HCT116 (cell line): ENCODE data around the gene TEX2. TPM values are rescaled to one million over a fixed set of nuclear protein-coding genes. Genes with fewer than 3 reads are reported as not detected.

ENCODE experiments used
- ATAC-seq: fragments of 200-7000 bp; cut with Tn5 transposase; 2 replicates; pipeline ENCODE4 v1.9.1; 2020; ENCODE audit warnings: mild to moderate bottlenecking, moderate library complexity
- BruUV-seq: library from RNA; stranded (reverse); fragments of 400-500 nt; replicated peaks from 2 replicates; lab custom pipeline; 2021; lab: Mats Ljungman, UMichigan
- CTCF ChIA-PET: fragments of 300-600 bp; sonication (Branson Sonifier 250); formaldehyde crosslinking; loops from one replicate; lab custom pipeline; 2021; ENCODE audit warnings: antibody characterized with exemption; lab: Charles Lee
- POLR2A ChIA-PET: fragments of 300-600, 350-600 bp; sonication (Branson Sonifier 250); formaldehyde crosslinking; loops from one replicate; lab custom pipeline; 2021; ENCODE audit warnings: antibody characterized with exemption; lab: Charles Lee
- RAD21 ChIA-PET, 2 experiments: fragments of 300-600 bp; sonication (Branson Sonifier 250); formaldehyde crosslinking; loops; one replicate each; lab custom pipeline; 2023; ENCODE audit warnings: low total read pairs in 2 of 2; ENCODE audit not compliant: uncharacterized antibody in 2 of 2, unreplicated experiment in 2 of 2, low non-redundant PET in 1 of 2; lab: Charles Lee
- DNase-seq: peaks from one replicate; pipeline ENCODE4 v3.0.0-alpha.2; 2010; ENCODE audit warnings: low read depth, low spot score
- H2AFZ ChIP-seq: fragments of 200-600 bp; shearing (Covaris generic), sonication (generic); 2 replicates; pipeline ENCODE4 v1.6.1; 2017; ENCODE audit warnings: low read depth, mixed run types, mixed read lengths, antibody characterized with exemption, low read length; ENCODE audit not compliant: poor library complexity, severe bottlenecking
- H3K27ac ChIP-seq: 2 replicates; pipeline ENCODE4 v1.5.1; 2012; ENCODE audit warnings: low read depth, low read length
- H3K27me3 ChIP-seq: fragments of 200-600 bp; sonication (generic); 2 replicates; pipeline ENCODE4 v1.6.1; 2016; ENCODE audit warnings: mixed run types, low read length, mixed read lengths; ENCODE audit not compliant: insufficient read depth
- H3K36me3 ChIP-seq, 2 experiments: fragments of 200-500 bp in 1 of 2; fragments of 200-600 bp in 1 of 2; sonication (Bioruptor generic) in 1 of 2; sonication (generic) in 1 of 2; 2 replicates each; pipeline versions ENCODE4 v1.5.1 to v1.6.1; 2014 to 2016; ENCODE audit warnings: low read length in 2 of 2, inconsistent platforms in 1 of 2, mixed read lengths in 1 of 2, mixed run types in 1 of 2; ENCODE audit not compliant: insufficient read depth in 2 of 2, control insufficient read depth in 1 of 2
- H3K4me1 ChIP-seq, 2 experiments: fragments of 200-600 bp in 1 of 2; sonication (generic) in 1 of 2; 2 replicates each; pipeline versions ENCODE4 v1.5.1 to v1.6.1; 2012 to 2017; ENCODE audit warnings: low read length in 2 of 2, inconsistent platforms in 1 of 2, mild to moderate bottlenecking in 1 of 2, mixed read lengths in 1 of 2, mixed run types in 1 of 2, moderate library complexity in 1 of 2; ENCODE audit not compliant: insufficient read depth in 2 of 2, control insufficient read depth in 1 of 2
- H3K4me2 ChIP-seq: fragments of 200-600 bp; sonication (generic); 2 replicates; pipeline ENCODE4 v1.6.1; 2017; ENCODE audit warnings: mixed run types, low read length, mixed read lengths
- H3K4me3 ChIP-seq, 2 experiments: fragments of 200-600 bp in 1 of 2; sonication (generic) in 1 of 2; replicated peaks in 1 of 2; 2 replicates each; pipeline ENCODE4 v1.5.1; 2011 to 2016; ENCODE audit warnings: low read length in 2 of 2, control low read depth in 1 of 2, low read depth in 1 of 2, mild to moderate bottlenecking in 1 of 2, mixed read lengths in 1 of 2, mixed run types in 1 of 2
- H3K79me2 ChIP-seq: fragments of 200-600 bp; sonication (generic); 2 replicates; pipeline ENCODE4 v1.6.1; 2017; ENCODE audit warnings: mild to moderate bottlenecking, mixed run types, low read length, moderate library complexity, mixed read lengths; ENCODE audit not compliant: insufficient read depth
- H3K9ac ChIP-seq: fragments of 200-600 bp; sonication (generic); 2 replicates; pipeline ENCODE4 v1.6.1; 2016; ENCODE audit warnings: low read length, mixed read lengths
- H3K9me2 ChIP-seq: fragments of 200-600 bp; sonication (generic), shearing (Covaris generic); 2 replicates; pipeline ENCODE4 v1.6.1; 2017; ENCODE audit warnings: mixed run types, mild to moderate bottlenecking, moderate library complexity; ENCODE audit not compliant: insufficient read depth
- H3K9me3 ChIP-seq, 2 experiments: fragments of 200-500 bp in 1 of 2; fragments of 200-600 bp in 1 of 2; sonication (Bioruptor generic) in 1 of 2; sonication (generic) in 1 of 2; 2 replicates each; pipeline ENCODE4 v1.6.1; 2014 to 2017; ENCODE audit warnings: low read length in 2 of 2, mixed read lengths in 2 of 2, inconsistent platforms in 1 of 2, low read depth in 1 of 2, mild to moderate bottlenecking in 1 of 2, mixed run types in 1 of 2, moderate library complexity in 1 of 2; ENCODE audit not compliant: control insufficient read depth in 1 of 2, insufficient read depth in 1 of 2
- H4K20me1 ChIP-seq: fragments of 200-600 bp; sonication (generic), shearing (Covaris generic); 2 replicates; pipeline ENCODE4 v1.6.1; 2017; ENCODE audit warnings: mixed run types, mild to moderate bottlenecking, moderate library complexity; ENCODE audit not compliant: insufficient read depth
- CBX3 ChIP-seq: IDR thresholded peaks from 2 replicates; pipeline ENCODE4 v1.6.1; 2012; ENCODE audit warnings: low read depth
- CEBPB ChIP-seq: IDR thresholded peaks from 2 replicates; pipeline ENCODE4 v1.6.1; 2012; ENCODE audit warnings: low read depth
- EGR1 ChIP-seq: IDR thresholded peaks from 2 replicates; pipeline ENCODE4 v1.6.1; 2012; ENCODE audit warnings: low read depth
- EZH2 ChIP-seq: fragments of 200-600 bp; sonication (generic); IDR thresholded peaks from 2 replicates; pipeline ENCODE4 v1.6.1; 2017; ENCODE audit warnings: antibody characterized with exemption, mixed run types
- EZH2phosphoT487 ChIP-seq: fragments of 200-600 bp; IDR thresholded peaks from 2 replicates; pipeline ENCODE4 v1.6.1; 2018; ENCODE audit warnings: antibody characterized with exemption, borderline replicate concordance
- FOSL1 ChIP-seq: IDR thresholded peaks from 2 replicates; pipeline ENCODE4 v1.6.1; 2012; ENCODE audit warnings: low read depth
- JUND ChIP-seq: IDR thresholded peaks from 2 replicates; pipeline ENCODE4 v1.6.1; 2012
- POLR2A ChIP-seq: IDR thresholded peaks from 2 replicates; pipeline ENCODE4 v1.7.0; 2011; ENCODE audit warnings: borderline replicate concordance; ENCODE audit not compliant: insufficient read depth, insufficient read length; ENCODE audit errors: extremely low read depth
- POLR2AphosphoS5 ChIP-seq: IDR thresholded peaks from 2 replicates; pipeline ENCODE4 v1.6.1; 2011; ENCODE audit warnings: mild to moderate bottlenecking, low read depth, low read length, moderate library complexity
- RAD21 ChIP-seq: IDR thresholded peaks from 2 replicates; pipeline ENCODE4 v1.6.1; 2012; ENCODE audit warnings: low read depth, mild to moderate bottlenecking
- SIN3A ChIP-seq: IDR thresholded peaks from 2 replicates; pipeline ENCODE4 v1.6.1; 2012; ENCODE audit warnings: low read depth
- SP1 ChIP-seq: IDR thresholded peaks from 2 replicates; pipeline ENCODE4 v1.6.1; 2012; ENCODE audit warnings: low read depth
- SRF ChIP-seq: IDR thresholded peaks from 2 replicates; pipeline ENCODE4 v1.6.1; 2012; ENCODE audit warnings: low read depth
- ZFX ChIP-seq: fragments of 450-650 bp; IDR thresholded peaks from 2 replicates; pipeline ENCODE4 v1.6.1; 2017
- ZNF274 ChIP-seq: fragments of 200-500 bp; sonication (Bioruptor generic); IDR thresholded peaks from 2 replicates; pipeline ENCODE4 v1.6.1; 2014; ENCODE audit warnings: mild to moderate bottlenecking, low read depth, low read length, inconsistent platforms
- intact Hi-C: fragments of 100-400 bp; cut with micrococcal nuclease; formaldehyde crosslinking; loops from 2 replicates; pipeline ENCODE4 v1.10.0; 2022
- total RNA-seq: library from RNA; stranded (reverse); gene quantifications from one replicate; pipeline ENCODE4 v1.2.1, GENCODE V29; 2021; ENCODE audit not compliant: unreplicated experiment
- TF ChIP-seq, protein P1 (sequence below): IDR thresholded peaks from 2 replicates; pipeline ENCODE4 v1.6.1; 2011; ENCODE audit warnings: mild to moderate bottlenecking, low read length, moderate library complexity; ENCODE audit not compliant: insufficient replicate concordance; ENCODE audit errors: extremely low read depth
- TF ChIP-seq, protein P2 (sequence below): IDR thresholded peaks from 2 replicates; pipeline ENCODE4 v1.6.1; 2012; ENCODE audit warnings: low read depth
- TF ChIP-seq, protein P3 (sequence below), 3 experiments: fragments of 200-600 bp in 1 of 3; sonication (generic) in 1 of 3; IDR thresholded peaks in 2 of 3; conservative IDR thresholded peaks in 1 of 3; 2 replicates each; pipeline ENCODE4 v1.5.1; 2012 to 2017; ENCODE audit warnings: low read depth in 2 of 3, low read length in 2 of 3, antibody characterized with exemption in 1 of 3, borderline replicate concordance in 1 of 3, control low read depth in 1 of 3, mild to moderate bottlenecking in 1 of 3, mixed read lengths in 1 of 3, mixed run types in 1 of 3, moderate library complexity in 1 of 3; ENCODE audit not compliant: insufficient read depth in 1 of 3
- TF ChIP-seq, protein P4 (sequence below): IDR thresholded peaks from 2 replicates; pipeline ENCODE4 v1.6.1; 2012
- TF ChIP-seq, protein P5 (sequence below): IDR thresholded peaks from 2 replicates; pipeline ENCODE4 v1.6.1; 2012

TEX2 gene
- total RNA-seq, 1 experiment from 2014 or later, result 24.6 TPM

DNA sequence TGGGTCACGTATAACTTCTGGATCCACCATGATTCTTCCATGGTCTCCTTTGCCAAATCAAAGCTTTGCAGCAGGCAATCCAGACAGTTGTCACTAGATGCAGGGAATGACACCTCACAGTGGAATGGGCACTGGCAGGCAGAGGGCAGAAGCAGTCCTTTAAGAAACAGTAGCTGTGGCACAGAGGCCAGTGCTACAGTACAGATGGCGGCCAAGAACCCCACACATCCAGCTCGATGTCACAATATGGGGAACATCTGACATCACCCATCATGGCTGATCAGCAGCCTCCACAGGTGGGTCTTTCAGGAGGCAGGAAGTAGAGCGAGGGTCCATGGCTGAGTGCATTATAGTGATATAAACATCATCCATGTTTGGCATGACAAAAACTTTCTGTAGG is 114.4 kb downstream of the TEX2 start:
- H3K9me2 ChIP-seq, result no peaks in the 10 kb centered on the region
- H3K36me3 ChIP-seq, result peaks cover 0 to 21% of the 10 kb centered on the region in 2 experiments; a peak in 2 of 4 replicates
- no peak overlapping the region for H3K9ac ChIP-seq
- POLR2A ChIA-PET, result interaction anchor here (0.8 to 4.8 kb wide), 5 partner anchors 19 to 133 kb away, joined by 3 to 27 read pairs (median 5); no protein-coding TSS in a partner anchor
- no peak overlapping the region for H3K4me3 ChIP-seq
- H3K4me1 ChIP-seq, result peaks cover 6 to 29% of the 10 kb centered on the region in 2 experiments; a peak in 3 of 4 replicates
- no peak overlapping the region for H3K4me2 ChIP-seq
- CTCF ChIA-PET, result interaction anchor here (1.0 to 3.0 kb wide), 9 partner anchors 15 to 271 kb away, joined by 3 to 26 read pairs (median 6); partner anchors contain the start of genes GH1 and TEX2
- intact Hi-C loops, result loop anchor here (1.0 to 10.0 kb wide), 4 partner anchors 114 to 346 kb away; partner anchors contain the start of genes POLG2 and TEX2
- no TSS peak for BruUV-seq
- peaks cover 12% of the 10 kb centered on the region; the same call in 1 of the 2 replicates for H3K79me2 ChIP-seq
- RAD21 ChIA-PET, result interaction anchor here (0.9 to 1.6 kb wide), 2 partner anchors 133 kb away, joined by 3 to 6 read pairs; no protein-coding TSS in a partner anchor
- no peaks in the 10 kb centered on the region for H4K20me1 ChIP-seq
- no peaks in the 10 kb centered on the region for H3K27me3 ChIP-seq
- H2AFZ ChIP-seq, result no peak overlapping the region
- DNase-seq (no peak), ATAC-seq (peak; percentile 18)
- H3K27ac ChIP-seq, result peak overlapping the region; percentile 95
- H3K9me3 ChIP-seq, result no peaks in the 10 kb centered on the region
- TF ChIP-seq SP1 (no peak), SRF (peak; percentile 4; the same call in 1 of the 2 replicates), POLR2AphosphoS5 (peak; percentile 64; the same call in 1 of the 2 replicates), CEBPB (peak; percentile 77), EZH2 (no peak), ZFX (no peak), FOSL1 (no peak), POLR2A (peak; percentile 34), EGR1 (no peak), JUND (no peak; the same call in 1 of the 2 replicates), CBX3 (no peak), ZNF274 (no peak), EZH2phosphoT487 (no peak), SIN3A (peak; percentile 59), RAD21 (peak; percentile 59)
- TF ChIP-seq, protein P1, sequence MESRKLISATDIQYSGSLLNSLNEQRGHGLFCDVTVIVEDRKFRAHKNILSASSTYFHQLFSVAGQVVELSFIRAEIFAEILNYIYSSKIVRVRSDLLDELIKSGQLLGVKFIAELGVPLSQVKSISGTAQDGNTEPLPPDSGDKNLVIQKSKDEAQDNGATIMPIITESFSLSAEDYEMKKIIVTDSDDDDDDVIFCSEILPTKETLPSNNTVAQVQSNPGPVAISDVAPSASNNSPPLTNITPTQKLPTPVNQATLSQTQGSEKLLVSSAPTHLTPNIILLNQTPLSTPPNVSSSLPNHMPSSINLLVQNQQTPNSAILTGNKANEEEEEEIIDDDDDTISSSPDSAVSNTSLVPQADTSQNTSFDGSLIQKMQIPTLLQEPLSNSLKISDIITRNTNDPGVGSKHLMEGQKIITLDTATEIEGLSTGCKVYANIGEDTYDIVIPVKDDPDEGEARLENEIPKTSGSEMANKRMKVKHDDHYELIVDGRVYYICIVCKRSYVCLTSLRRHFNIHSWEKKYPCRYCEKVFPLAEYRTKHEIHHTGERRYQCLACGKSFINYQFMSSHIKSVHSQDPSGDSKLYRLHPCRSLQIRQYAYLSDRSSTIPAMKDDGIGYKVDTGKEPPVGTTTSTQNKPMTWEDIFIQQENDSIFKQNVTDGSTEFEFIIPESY, result peak; percentile 36
- TF ChIP-seq, protein P2, sequence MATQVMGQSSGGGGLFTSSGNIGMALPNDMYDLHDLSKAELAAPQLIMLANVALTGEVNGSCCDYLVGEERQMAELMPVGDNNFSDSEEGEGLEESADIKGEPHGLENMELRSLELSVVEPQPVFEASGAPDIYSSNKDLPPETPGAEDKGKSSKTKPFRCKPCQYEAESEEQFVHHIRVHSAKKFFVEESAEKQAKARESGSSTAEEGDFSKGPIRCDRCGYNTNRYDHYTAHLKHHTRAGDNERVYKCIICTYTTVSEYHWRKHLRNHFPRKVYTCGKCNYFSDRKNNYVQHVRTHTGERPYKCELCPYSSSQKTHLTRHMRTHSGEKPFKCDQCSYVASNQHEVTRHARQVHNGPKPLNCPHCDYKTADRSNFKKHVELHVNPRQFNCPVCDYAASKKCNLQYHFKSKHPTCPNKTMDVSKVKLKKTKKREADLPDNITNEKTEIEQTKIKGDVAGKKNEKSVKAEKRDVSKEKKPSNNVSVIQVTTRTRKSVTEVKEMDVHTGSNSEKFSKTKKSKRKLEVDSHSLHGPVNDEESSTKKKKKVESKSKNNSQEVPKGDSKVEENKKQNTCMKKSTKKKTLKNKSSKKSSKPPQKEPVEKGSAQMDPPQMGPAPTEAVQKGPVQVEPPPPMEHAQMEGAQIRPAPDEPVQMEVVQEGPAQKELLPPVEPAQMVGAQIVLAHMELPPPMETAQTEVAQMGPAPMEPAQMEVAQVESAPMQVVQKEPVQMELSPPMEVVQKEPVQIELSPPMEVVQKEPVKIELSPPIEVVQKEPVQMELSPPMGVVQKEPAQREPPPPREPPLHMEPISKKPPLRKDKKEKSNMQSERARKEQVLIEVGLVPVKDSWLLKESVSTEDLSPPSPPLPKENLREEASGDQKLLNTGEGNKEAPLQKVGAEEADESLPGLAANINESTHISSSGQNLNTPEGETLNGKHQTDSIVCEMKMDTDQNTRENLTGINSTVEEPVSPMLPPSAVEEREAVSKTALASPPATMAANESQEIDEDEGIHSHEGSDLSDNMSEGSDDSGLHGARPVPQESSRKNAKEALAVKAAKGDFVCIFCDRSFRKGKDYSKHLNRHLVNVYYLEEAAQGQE, result no peak
- TF ChIP-seq, protein P3, sequence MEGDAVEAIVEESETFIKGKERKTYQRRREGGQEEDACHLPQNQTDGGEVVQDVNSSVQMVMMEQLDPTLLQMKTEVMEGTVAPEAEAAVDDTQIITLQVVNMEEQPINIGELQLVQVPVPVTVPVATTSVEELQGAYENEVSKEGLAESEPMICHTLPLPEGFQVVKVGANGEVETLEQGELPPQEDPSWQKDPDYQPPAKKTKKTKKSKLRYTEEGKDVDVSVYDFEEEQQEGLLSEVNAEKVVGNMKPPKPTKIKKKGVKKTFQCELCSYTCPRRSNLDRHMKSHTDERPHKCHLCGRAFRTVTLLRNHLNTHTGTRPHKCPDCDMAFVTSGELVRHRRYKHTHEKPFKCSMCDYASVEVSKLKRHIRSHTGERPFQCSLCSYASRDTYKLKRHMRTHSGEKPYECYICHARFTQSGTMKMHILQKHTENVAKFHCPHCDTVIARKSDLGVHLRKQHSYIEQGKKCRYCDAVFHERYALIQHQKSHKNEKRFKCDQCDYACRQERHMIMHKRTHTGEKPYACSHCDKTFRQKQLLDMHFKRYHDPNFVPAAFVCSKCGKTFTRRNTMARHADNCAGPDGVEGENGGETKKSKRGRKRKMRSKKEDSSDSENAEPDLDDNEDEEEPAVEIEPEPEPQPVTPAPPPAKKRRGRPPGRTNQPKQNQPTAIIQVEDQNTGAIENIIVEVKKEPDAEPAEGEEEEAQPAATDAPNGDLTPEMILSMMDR (IDR thresholded peaks at IDR 0.05 in 2 of 3, conservative IDR thresholded peaks at IDR 0.05 in 1 of 3; ENCODE audit: borderline replicate concordance in 1 of 3, insufficient read depth in 1 of 3, low read depth in 2 of 3, low read length in 2 of 3), result peak in 2 of 3 experiments; percentile 33 to 43; a peak in 3 of 6 replicates
- TF ChIP-seq, protein P4, sequence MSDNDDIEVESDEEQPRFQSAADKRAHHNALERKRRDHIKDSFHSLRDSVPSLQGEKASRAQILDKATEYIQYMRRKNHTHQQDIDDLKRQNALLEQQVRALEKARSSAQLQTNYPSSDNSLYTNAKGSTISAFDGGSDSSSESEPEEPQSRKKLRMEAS, result 0 out of 2 replicates have a peak, but pooled peaks have one; percentile 31
- TF ChIP-seq, protein P5, sequence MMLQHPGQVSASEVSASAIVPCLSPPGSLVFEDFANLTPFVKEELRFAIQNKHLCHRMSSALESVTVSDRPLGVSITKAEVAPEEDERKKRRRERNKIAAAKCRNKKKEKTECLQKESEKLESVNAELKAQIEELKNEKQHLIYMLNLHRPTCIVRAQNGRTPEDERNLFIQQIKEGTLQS, result no peak
